K562 (cell line): ENCODE results near the gene PPFIBP2. TPM values are rescaled to one million over a fixed set of nuclear protein-coding genes. Genes with fewer than 3 reads are reported as not detected.

Experiments used
- ATAC-seq: fragments of 200-7000 bp; cut with Tn5 transposase; 3 replicates; pipeline ENCODE4 v1.9.1; 2020; ENCODE audit warnings: moderate library complexity
- BruUV-seq: library from RNA; stranded (reverse); fragments of 400-500 nt; replicated peaks from 2 replicates; lab custom pipeline; 2021; lab: Mats Ljungman, UMichigan
- CTCF ChIA-PET: fragments of 300-600 bp; formaldehyde crosslinking; extraction: SDS; loops from one replicate; lab custom pipeline; 2021; ENCODE audit warnings: low intra/inter-chr PET ratio; lab: Yijun Ruan, JAX
- POLR2A ChIA-PET: fragments of 300-600, 350-650 bp; sonication (Branson Sonifier 250); formaldehyde crosslinking; extraction: SDS; loops from one replicate; lab custom pipeline; 2021; ENCODE audit warnings: antibody characterized with exemption, inconsistent platforms; lab: Yijun Ruan, JAX
- DNase-seq, 4 experiments: peaks; one replicate each; pipeline versions ENCODE4 v3.0.0 to v3.0.0-alpha.2; 2011 to 2018; ENCODE audit warnings: low spot score in 3 of 4, mixed read lengths in 3 of 4; ENCODE audit errors: extremely low read depth in 1 of 4
- FAIRE-seq: peaks from 2 replicates; lab custom pipeline; 2011; peaks lifted over from hg19 to GRCh38; lab: Jason Lieb, UNC
- H2AFZ ChIP-seq: 2 replicates; pipeline ENCODE4 v1.6.0; 2011; ENCODE audit warnings: low read depth, low read length, control low read depth, inconsistent platforms
- H3K27ac ChIP-seq: fragments of 200-600 bp; 3 replicates; pipeline ENCODE4 v1.8.0; 2011; ENCODE audit warnings: low read depth, mild to moderate bottlenecking, control low read depth, inconsistent platforms, low read length, moderate library complexity, mixed read lengths; ENCODE audit errors: extremely low read depth
- H3K27me3 ChIP-seq, 2 experiments: fragments of 300-600 bp in 1 of 2; 2 replicates in 1 of 2; 3 replicates in 1 of 2; pipeline versions ENCODE4 v1.6.0 to v1.8.0; 2011; ENCODE audit warnings: inconsistent platforms in 2 of 2, low read length in 2 of 2, mild to moderate bottlenecking in 1 of 2, mixed read lengths in 1 of 2, moderate library complexity in 1 of 2; ENCODE audit not compliant: control insufficient read depth in 2 of 2, insufficient read depth in 2 of 2
- H3K36me3 ChIP-seq: fragments of 300-600 bp; 3 replicates; pipeline ENCODE4 v1.8.0; 2011; ENCODE audit warnings: mild to moderate bottlenecking, low read length, inconsistent platforms; ENCODE audit not compliant: control insufficient read depth, insufficient read depth
- H3K4me1 ChIP-seq, 2 experiments: fragments of 200-600 bp in 1 of 2; replicated peaks in 1 of 2; 2 replicates in 1 of 2; 3 replicates in 1 of 2; pipeline versions ENCODE4 v1.5.1 to v1.8.0; 2011; ENCODE audit warnings: inconsistent platforms in 2 of 2, low read length in 2 of 2, mild to moderate bottlenecking in 1 of 2, mixed read lengths in 1 of 2, moderate library complexity in 1 of 2; ENCODE audit not compliant: control insufficient read depth in 2 of 2, insufficient read depth in 2 of 2
- H3K4me2 ChIP-seq: 2 replicates; pipeline ENCODE4 v1.6.1; 2011; ENCODE audit warnings: low read length, control low read depth, inconsistent platforms, mixed read lengths; ENCODE audit not compliant: insufficient read depth
- H3K4me3 ChIP-seq: fragments of 200-600 bp; sonication (generic), shearing (Covaris generic); 2 replicates; pipeline ENCODE4 v1.5.1; 2016; ENCODE audit warnings: control low read depth, inconsistent platforms
- H3K79me2 ChIP-seq: fragments of 200-600 bp; 3 replicates; pipeline ENCODE4 v1.8.0; 2011; ENCODE audit warnings: low read length, inconsistent platforms; ENCODE audit not compliant: control insufficient read depth, insufficient read depth
- H3K9ac ChIP-seq, 2 experiments: 2 replicates each; pipeline versions ENCODE4 v1.6.0 to v1.6.1; 2011; ENCODE audit warnings: low read depth in 2 of 2, low read length in 2 of 2, control low read depth in 1 of 2, inconsistent platforms in 1 of 2, mild to moderate bottlenecking in 1 of 2, mixed read lengths in 1 of 2; ENCODE audit not compliant: insufficient read depth in 1 of 2
- H3K9me1 ChIP-seq: one replicate; pipeline ENCODE4 v1.6.0; 2011; ENCODE audit warnings: inconsistent platforms, mild to moderate bottlenecking, low read length, moderate library complexity; ENCODE audit not compliant: control insufficient read depth, insufficient read depth
- H3K9me3 ChIP-seq: replicated peaks from 2 replicates; pipeline ENCODE4 v1.5.1; 2011; ENCODE audit warnings: low read depth, low read length, inconsistent platforms; ENCODE audit not compliant: control insufficient read depth, insufficient read depth
- H4K20me1 ChIP-seq: replicated peaks from 2 replicates; pipeline ENCODE4 v1.6.1; 2011; ENCODE audit warnings: low read length, inconsistent platforms, mixed read lengths; ENCODE audit not compliant: control insufficient read depth, insufficient read depth
- CLOCK ChIP-seq: fragments of 250-450 bp; sonication (Bioruptor Pico); IDR thresholded peaks from 2 replicates; pipeline ENCODE4 v1.4.0; 2020; ENCODE audit warnings: mild to moderate bottlenecking, moderate library complexity, borderline replicate concordance
- ESRRA ChIP-seq: fragments of 450-650 bp; IDR thresholded peaks from 2 replicates; pipeline ENCODE4 v1.6.1; 2014; ENCODE audit warnings: low read depth, mild to moderate bottlenecking, moderate library complexity, borderline replicate concordance
- NFYB ChIP-seq: IDR thresholded peaks from 2 replicates; pipeline ENCODE4 v1.6.1; 2011; ENCODE audit warnings: mild to moderate bottlenecking, moderate library complexity; ENCODE audit not compliant: insufficient read length; ENCODE audit errors: extremely low read depth
- RBM14 ChIP-seq: fragments of 200-400 bp; formaldehyde crosslinking; IDR thresholded peaks from 2 replicates; pipeline ENCODE4 v1.6.1; 2018; ENCODE audit warnings: low read depth, mild to moderate bottlenecking, low read length, moderate library complexity, borderline replicate concordance; ENCODE audit not compliant: insufficient read depth
- TAL1 ChIP-seq: fragments of 450-650 bp; IDR thresholded peaks from 2 replicates; pipeline ENCODE4 v1.6.1; 2016; ENCODE audit warnings: mild to moderate bottlenecking
- TARDBP ChIP-seq: fragments of 450-650 bp; IDR thresholded peaks from 2 replicates; pipeline ENCODE4 v1.6.1; 2016
- ZNF224 ChIP-seq: sonication (generic); formaldehyde crosslinking; IDR thresholded peaks from 2 replicates; pipeline ENCODE4 v1.8.0; 2022; ENCODE audit warnings: mild to moderate bottlenecking, missing genetic modification reagents
- WGBS: fragments of 100-300 bp; shearing (Covaris generic); methylation state at CpG from one replicate; pipeline ENCODE4 v1.1.6; 2016; ENCODE audit warnings: low coverage, mixed read lengths; ENCODE audit not compliant: insufficient coverage; ENCODE audit errors: missing lambda C conversion rate; 5-methylcytosine and 5-hydroxymethylcytosine counted together
- in situ Hi-C: fragments of 300-500 bp; cut with MboI; formaldehyde crosslinking; loops from 4 replicates; pipeline ENCODE4 v1.15.0; 2018; ENCODE audit warnings: inconsistent platforms, mixed read lengths
- intact Hi-C: fragments of 100-400 bp; cut with micrococcal nuclease; formaldehyde crosslinking; loops from 2 replicates; pipeline ENCODE4 v1.14.2; 2022
- polyA plus RNA-seq, 8 experiments: library from polyadenylated mRNA; depleted of rRNA in 4 of 8; stranded (reverse) in 5 of 8; unstranded in 3 of 8; fragments of >200 nt; fragmentation: Nextera tagmentation in 2 of 8; fragmentation: Illumina TruSeq in 1 of 8; extraction: Ambion mirVana in 2 of 8; extraction: Trizol in 1 of 8; gene quantifications; 2 replicates each; pipeline versions ENCODE4 v1.2.1 to v1.2.3, GENCODE V29; 2011 to 2014; ENCODE audit warnings: inconsistent platforms in 1 of 8, missing spikeins in 1 of 8
- total RNA-seq, 7 experiments: library from RNA; depleted of rRNA in 6 of 7; stranded (reverse); fragments of >200 nt in 6 of 7; fragmentation: Illumina TruSeq in 2 of 7; extraction: Trizol in 2 of 7; gene quantifications; 2 replicates each; pipeline versions ENCODE4 v1.2.1 to v1.2.3, GENCODE V29; 2011 to 2021; ENCODE audit warnings: low replicate concordance in 1 of 7
- TF ChIP-seq, protein P1 (sequence below): fragments of 200-800 bp; sonication (Bioruptor generic); IDR thresholded peaks from 2 replicates; pipeline ENCODE4 v1.6.1; 2017; ENCODE audit warnings: missing genetic modification characterization, missing compliant biosample characterization
- TF ChIP-seq, protein P2 (sequence below): sonication (generic); formaldehyde crosslinking; IDR thresholded peaks from 2 replicates; pipeline ENCODE4 v1.8.1; 2022; ENCODE audit warnings: missing genetic modification reagents

The PPFIBP2 gene
- total and polyA plus RNA-seq, 9 of the 15 experiments (the other 6 are each of a cell fraction or from before 2014, with no cell fraction given) = 0.18 to 3.4 (median 1.2) TPM

DNA sequence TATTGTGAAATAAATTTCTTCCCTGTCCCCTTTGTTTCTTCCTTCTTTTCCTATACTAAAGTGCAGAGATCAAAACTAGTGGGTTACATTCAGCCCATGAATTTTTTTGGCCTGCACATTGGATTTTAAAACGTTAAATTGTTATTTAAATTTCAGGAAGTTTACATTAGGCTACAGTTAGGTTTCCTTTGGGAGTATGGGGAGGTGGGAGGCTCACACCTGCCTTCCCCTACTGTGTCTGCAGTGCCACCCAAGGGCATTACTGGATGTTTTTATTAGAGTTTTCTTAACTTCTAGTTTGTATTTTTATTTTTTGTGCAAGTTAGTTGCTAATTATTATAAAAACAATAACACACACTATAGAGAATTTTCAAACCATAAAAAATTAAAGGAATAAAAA is 107.8 kb downstream of the PPFIBP2 start:
- no peak for TF ChIP-seq ZNF224 (CRISPR knock-in tag)
- TF ChIP-seq, protein P1, sequence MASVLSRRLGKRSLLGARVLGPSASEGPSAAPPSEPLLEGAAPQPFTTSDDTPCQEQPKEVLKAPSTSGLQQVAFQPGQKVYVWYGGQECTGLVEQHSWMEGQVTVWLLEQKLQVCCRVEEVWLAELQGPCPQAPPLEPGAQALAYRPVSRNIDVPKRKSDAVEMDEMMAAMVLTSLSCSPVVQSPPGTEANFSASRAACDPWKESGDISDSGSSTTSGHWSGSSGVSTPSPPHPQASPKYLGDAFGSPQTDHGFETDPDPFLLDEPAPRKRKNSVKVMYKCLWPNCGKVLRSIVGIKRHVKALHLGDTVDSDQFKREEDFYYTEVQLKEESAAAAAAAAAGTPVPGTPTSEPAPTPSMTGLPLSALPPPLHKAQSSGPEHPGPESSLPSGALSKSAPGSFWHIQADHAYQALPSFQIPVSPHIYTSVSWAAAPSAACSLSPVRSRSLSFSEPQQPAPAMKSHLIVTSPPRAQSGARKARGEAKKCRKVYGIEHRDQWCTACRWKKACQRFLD = no peak
- no peak for TF ChIP-seq TAL1
- TF ChIP-seq TARDBP = no peak
- no peak for TF ChIP-seq RBM14
- TF ChIP-seq, protein P2, sequence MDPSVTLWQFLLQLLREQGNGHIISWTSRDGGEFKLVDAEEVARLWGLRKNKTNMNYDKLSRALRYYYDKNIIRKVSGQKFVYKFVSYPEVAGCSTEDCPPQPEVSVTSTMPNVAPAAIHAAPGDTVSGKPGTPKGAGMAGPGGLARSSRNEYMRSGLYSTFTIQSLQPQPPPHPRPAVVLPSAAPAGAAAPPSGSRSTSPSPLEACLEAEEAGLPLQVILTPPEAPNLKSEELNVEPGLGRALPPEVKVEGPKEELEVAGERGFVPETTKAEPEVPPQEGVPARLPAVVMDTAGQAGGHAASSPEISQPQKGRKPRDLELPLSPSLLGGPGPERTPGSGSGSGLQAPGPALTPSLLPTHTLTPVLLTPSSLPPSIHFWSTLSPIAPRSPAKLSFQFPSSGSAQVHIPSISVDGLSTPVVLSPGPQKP (CRISPR knock-in tag) = no peak
- no peak for TF ChIP-seq CLOCK (CRISPR knock-in tag)
- TF ChIP-seq NFYB = no peak
- no peak for TF ChIP-seq ESRRA
- TF ChIP-seq, all 486 proteins: peak for 0
- WGBS = 0% methylated on average over 1 of the region's 1 CpG
- Histone ChIP-seq H3K9ac (no peak overlapping the region), H3K27ac (no peak overlapping the region), H3K27me3 (no peaks in the 10 kb centered on the region; a peak in 1 of 5 replicates), H3K4me3 (no peak overlapping the region), H3K9me3 (no peaks in the 10 kb centered on the region), H4K20me1 (no peaks in the 10 kb centered on the region), H3K4me2 (no peak overlapping the region), H3K36me3 (no peaks in the 10 kb centered on the region), H3K4me1 (no peaks in the 10 kb centered on the region), H3K9me1 (no peaks in the 10 kb centered on the region), H3K79me2 (no peaks in the 10 kb centered on the region), H2AFZ (no peak overlapping the region)
- no peak for DNase-seq
- FAIRE-seq = no peak
- BruUV-seq = no TSS peak
- in situ Hi-C loops = no loop called here
- intact Hi-C loops = no loop called here
- CTCF ChIA-PET = no interaction called here
- no peak for ATAC-seq
- POLR2A ChIA-PET = no interaction called here
